AG09309 (cell line): ENCODE data around the gene PDE4D.

ENCODE experiments used
- DNase-seq: peaks from one replicate; pipeline ENCODE4 v3.0.0-alpha.2; 2010; ENCODE audit warnings: low read depth
- H3K4me3 ChIP-seq: 2 replicates; pipeline ENCODE4 v1.5.1; 2011; ENCODE audit warnings: mild to moderate bottlenecking, low read depth, low read length, moderate library complexity; ENCODE audit not compliant: control insufficient read depth
- TF ChIP-seq, protein P1 (sequence below): IDR thresholded peaks from 2 replicates; pipeline ENCODE4 v1.5.1; 2011; ENCODE audit warnings: mild to moderate bottlenecking, low read depth, low read length, inconsistent platforms; ENCODE audit not compliant: insufficient read depth, control insufficient read depth; ENCODE audit errors: missing control alignments

PDE4D gene

DNA sequence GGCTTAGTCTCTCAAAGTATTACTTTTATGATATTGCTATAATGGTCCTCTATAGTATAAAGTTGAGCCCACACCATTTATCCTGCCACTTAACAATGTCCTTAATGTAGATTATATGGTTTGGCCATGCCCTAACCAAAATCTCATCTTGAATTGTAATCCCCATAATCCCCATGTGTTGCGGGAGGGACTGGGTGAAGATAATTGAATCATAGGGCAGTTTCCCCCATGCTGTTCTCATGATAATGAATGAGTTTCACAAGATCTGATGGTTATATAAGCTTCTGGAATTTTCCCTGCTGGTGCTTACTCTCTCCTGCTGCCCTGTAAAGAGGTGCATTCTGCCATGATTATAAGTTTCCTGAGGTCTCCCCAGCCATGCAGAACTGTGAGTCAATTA, 811.8 kb downstream of the PDE4D start:
- TF ChIP-seq, protein P1, sequence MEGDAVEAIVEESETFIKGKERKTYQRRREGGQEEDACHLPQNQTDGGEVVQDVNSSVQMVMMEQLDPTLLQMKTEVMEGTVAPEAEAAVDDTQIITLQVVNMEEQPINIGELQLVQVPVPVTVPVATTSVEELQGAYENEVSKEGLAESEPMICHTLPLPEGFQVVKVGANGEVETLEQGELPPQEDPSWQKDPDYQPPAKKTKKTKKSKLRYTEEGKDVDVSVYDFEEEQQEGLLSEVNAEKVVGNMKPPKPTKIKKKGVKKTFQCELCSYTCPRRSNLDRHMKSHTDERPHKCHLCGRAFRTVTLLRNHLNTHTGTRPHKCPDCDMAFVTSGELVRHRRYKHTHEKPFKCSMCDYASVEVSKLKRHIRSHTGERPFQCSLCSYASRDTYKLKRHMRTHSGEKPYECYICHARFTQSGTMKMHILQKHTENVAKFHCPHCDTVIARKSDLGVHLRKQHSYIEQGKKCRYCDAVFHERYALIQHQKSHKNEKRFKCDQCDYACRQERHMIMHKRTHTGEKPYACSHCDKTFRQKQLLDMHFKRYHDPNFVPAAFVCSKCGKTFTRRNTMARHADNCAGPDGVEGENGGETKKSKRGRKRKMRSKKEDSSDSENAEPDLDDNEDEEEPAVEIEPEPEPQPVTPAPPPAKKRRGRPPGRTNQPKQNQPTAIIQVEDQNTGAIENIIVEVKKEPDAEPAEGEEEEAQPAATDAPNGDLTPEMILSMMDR: no peak
- H3K4me3 ChIP-seq: no peak overlapping the region
- no peak for DNase-seq

DNA sequence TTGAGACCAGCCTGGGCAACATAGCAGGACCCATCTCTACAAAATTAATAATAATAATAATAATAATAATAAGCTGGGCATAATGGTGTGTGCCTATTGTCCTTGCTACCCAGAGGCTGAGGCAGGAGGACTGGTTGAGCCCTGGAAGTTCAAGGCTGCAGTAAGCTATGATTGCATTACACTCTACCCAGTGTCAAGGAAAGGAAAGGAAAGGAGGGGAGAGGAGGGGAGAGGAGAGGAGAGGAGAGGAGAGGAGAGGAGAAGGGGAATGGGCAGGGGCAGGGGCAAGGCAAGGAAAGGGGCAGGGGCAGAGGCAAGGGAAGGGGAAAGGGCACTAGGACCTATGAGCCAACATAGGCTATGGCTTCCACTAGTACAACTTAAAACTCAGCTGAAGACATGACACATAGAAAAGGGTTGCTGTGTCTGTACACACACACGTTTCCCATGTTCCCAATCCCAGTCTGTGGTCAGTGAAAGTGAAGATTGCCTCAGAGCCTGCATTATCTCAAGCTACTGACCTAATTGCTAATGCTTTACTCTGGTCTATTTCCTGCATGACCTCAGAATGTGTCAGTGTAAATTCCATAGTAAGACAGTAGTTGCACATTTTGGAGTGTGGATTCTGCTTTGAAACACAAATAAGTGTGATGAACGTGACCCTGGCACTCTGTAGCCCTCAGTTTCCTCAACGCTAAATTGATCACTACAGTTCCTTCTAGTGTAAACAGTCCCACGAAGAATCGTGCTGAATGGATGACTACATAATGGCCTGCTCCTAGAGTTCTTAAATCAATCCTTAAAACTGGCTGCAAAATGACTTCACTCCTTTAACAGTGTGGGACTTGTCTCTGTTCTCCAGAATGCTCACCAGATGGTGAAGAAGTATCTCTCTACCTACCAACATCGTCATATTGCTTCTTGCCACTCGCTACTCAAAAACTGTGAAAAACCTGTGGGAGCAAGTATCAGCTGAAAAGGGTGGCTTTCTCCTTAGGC, 813.6 kb downstream of the PDE4D start:
- peak; percentile 80 for DNase-seq
- TF ChIP-seq, protein P1: no peak
- H3K4me3 ChIP-seq: no peak overlapping the region

DNA sequence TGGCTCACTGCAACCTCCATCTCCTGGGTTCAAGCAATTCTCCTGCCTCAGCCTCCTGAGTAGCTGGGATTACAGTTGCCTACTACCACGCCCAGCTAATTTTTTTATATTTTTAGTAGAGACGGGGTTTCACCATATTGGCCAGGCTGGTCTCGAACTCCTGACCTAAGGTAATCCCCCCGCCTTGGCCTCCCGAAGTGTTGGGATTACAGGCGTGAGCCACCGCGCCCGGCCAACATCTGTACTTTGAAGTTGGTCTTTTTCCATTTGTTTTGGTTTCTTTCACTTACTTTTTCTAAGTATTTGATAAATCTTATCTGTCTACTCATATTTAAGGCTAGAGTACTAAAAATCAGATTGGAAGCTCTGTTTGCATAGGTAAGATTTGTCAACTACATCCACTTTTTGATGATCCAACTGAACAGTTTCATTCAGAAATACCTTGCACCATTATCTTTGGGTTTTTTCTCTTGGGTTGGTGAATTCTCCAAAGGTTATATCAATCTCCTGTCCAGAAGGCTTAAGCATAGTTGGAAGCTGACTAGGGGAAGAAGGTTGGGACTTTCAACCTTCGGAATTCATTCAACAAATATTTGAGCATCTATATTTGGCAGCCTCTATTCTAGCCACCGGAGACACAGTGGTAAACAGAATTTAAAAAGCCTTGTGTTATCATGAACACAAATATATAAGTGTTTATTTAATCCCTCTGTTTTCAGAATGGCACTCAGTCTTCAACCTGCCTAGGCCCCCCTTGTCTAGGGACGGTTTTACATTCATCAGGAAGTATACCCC, 821.6 kb downstream of the PDE4D start:
- TF ChIP-seq, protein P1: no peak
- no peak for DNase-seq
- H3K4me3 ChIP-seq: no peak overlapping the region

DNA sequence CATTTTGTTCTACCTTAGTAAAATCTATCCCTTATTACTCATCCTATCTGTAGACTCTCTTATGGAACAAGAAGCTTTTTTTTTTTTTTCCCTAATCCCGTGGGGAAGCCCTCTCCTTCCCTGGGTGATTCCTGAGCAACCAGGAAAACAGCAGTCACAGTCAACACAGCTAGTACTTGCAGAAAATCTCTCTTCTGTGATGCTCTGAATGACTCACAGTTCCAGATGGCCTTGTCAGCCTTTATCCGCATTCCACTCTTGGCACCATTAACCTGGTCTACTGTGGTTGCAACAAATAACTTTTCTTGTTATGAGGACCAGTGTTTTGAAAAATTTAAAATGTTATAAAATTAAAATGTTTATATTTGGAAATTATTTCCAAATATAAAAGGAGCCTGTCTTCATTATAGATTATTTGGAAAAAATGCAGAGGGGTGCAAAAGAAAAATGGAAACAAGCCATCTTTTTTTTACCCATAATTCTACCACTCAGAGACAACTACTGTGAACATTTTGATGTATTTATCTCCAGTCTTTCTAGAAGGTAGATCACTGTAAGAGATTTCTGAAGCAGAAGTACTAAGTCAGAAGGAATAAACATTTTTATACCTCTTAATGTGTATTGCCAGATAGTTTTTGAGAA, 824.0 kb downstream of the PDE4D start:
- no peak overlapping the region for H3K4me3 ChIP-seq
- TF ChIP-seq, protein P1: no peak
- DNase-seq: peak; percentile 69

DNA sequence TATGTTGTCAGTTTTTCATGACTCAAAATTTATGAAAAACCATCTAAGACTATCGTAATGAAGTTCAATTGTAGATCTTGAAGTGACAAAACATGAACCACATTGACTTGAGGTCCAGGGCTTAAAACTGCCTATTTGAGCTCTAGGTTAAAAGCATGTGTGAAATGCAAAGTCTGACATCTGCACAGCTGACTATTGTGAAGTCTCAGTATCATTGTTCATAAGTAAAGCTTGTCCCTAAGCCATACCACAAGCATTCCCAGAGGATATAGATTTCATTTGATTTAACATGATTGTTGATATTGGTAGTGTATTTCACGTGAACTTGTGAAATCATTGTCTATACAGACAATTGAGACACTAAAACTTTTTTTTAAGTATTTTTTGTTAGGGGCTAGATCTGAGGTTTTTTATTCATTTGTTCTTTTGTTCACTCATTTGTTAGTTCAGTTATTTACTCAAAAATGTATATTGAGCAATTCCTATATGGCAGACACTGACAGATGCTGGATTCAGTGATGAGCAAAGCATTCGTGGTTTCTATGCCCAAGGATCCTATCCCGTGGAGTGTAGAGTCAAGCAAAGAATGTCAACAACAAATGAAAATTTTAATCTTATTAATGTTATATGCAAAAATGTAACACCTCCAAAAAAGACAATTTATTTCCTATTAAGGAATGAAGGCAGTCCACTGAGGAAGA, 825.4 kb downstream of the PDE4D start:
- TF ChIP-seq, protein P1: no peak

More for the DNA sequence above, 825.4 kb downstream of the PDE4D start:
- H3K4me3 ChIP-seq: no peak overlapping the region
- DNase-seq: no peak
